Activated CD8-positive, alpha-beta memory T cell treated with anti-CD3 and anti-CD28 coated beads, Interleukin-2, amount 10 ng/mL, durations not matched to agents 7 days and 5 days (primary cell): ENCODE measurements around the gene RAPGEF3. TPM values are rescaled to one million over a fixed set of nuclear protein-coding genes. Genes with fewer than 3 reads are reported as not detected.

Experiments
- ATAC-seq: fragments of 150-1000 bp; cut with Tn5 transposase; one replicate; pipeline ENCODE4 v1.10.0; 2021; ENCODE audit warnings: moderate library complexity
- CTCF ChIA-PET: fragments of 350-600 bp; sonication (Branson Sonifier 250); formaldehyde crosslinking; loops from one replicate; lab custom pipeline; 2021; ENCODE audit warnings: antibody characterized with exemption; lab: Charles Lee
- DNase-seq: peaks from one replicate; pipeline ENCODE4 v3.0.0-alpha.2; 2020
- H3K27ac Mint-ChIP-seq: one replicate; pipeline ENCODE4 v1.8.0; 2021; ENCODE audit warnings: mild to moderate bottlenecking, mixed read lengths
- H3K27me3 Mint-ChIP-seq: one replicate; pipeline ENCODE4 v1.8.0; 2021; ENCODE audit warnings: mixed read lengths
- H3K36me3 Mint-ChIP-seq: one replicate; pipeline ENCODE4 v1.8.0; 2021; ENCODE audit warnings: mild to moderate bottlenecking, mixed read lengths
- H3K4me1 Mint-ChIP-seq: one replicate; pipeline ENCODE4 v1.8.0; 2021; ENCODE audit warnings: mixed read lengths
- H3K4me3 Mint-ChIP-seq: one replicate; pipeline ENCODE4 v1.8.0; 2021; ENCODE audit warnings: mild to moderate bottlenecking, moderate library complexity, mixed read lengths
- H3K9me3 Mint-ChIP-seq: one replicate; pipeline ENCODE4 v1.8.0; 2022; ENCODE audit warnings: low read depth, mixed read lengths
- total RNA-seq, 2 experiments: library from RNA; stranded (reverse); gene quantifications; one replicate each; pipeline ENCODE4 v1.2.3, GENCODE V29; 2021

Gene RAPGEF3
- total RNA-seq, 2 experiments from 2014 or later: 1.5 to 1.9 TPM

- DNase-seq: no peak
- ATAC-seq: no peak
- Mint-ChIP-seq H3K27ac (no peak overlapping the region), H3K4me3 (peak overlapping the region; percentile 70), H3K27me3 (peaks cover 2% of the 10 kb centered on the region), H3K9me3 (no peaks in the 10 kb centered on the region), H3K36me3 (no peaks in the 10 kb centered on the region), H3K4me1 (peaks cover 45% of the 10 kb centered on the region)
- CTCF ChIA-PET: interaction anchor here (0.7 to 26.5 kb wide), 13 partner anchors 14 to 128 kb away, joined by 3 to 954 read pairs (median 4); partner anchors contain the start of gene SLC48A1
Observed at GRCh38 chr12:47757840-47758583, 668 bp downstream of the RAPGEF3 start.

DNA sequence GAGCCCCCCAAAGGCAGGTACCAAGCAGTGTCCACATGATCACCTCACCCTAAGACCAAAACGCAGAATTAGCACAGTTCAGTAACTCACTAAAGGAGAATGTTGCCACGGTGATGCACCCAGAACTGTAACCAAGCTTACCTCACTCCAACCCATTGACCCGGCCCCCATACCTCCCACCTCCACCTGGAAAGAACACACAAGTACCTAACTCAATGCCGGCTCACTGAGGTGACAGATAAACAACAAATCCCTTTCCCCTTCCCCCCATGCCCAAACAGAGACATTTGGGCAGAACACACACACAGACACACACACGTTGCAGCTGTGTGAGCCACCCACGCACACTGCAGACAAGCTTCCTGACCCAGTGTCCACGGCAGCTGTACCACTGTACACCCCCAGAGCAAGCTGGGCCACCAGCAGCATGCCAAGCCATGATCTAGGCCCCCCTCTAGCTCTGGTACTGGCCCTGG is 1.3 kb downstream of the RAPGEF3 start:
- ATAC-seq (no peak), DNase-seq (no peak)
- peaks cover 44% of the 10 kb centered on the region for H3K4me1 Mint-ChIP-seq
- CTCF ChIA-PET: interaction anchor here (0.9 to 26.5 kb wide), 7 partner anchors 13 to 81 kb away, joined by 3 to 954 read pairs (median 16); partner anchors contain the start of gene SLC48A1
- H3K4me3 Mint-ChIP-seq: no peak overlapping the region
- peaks cover 2% of the 10 kb centered on the region for H3K27me3 Mint-ChIP-seq
- H3K36me3 Mint-ChIP-seq: no peaks in the 10 kb centered on the region
- no peak overlapping the region for H3K27ac Mint-ChIP-seq
- no peaks in the 10 kb centered on the region for H3K9me3 Mint-ChIP-seq

- H3K9me3 Mint-ChIP-seq: no peaks in the 10 kb centered on the region
- H3K27ac Mint-ChIP-seq: peak overlapping the region; percentile 3
- H3K4me3 Mint-ChIP-seq: peak overlapping the region; percentile 0
- ATAC-seq (peak; percentile 17), DNase-seq (no peak)
- no peaks in the 10 kb centered on the region for H3K36me3 Mint-ChIP-seq
- H3K4me1 Mint-ChIP-seq: peaks cover 34% of the 10 kb centered on the region
- CTCF ChIA-PET: interaction anchor here (0.6 to 26.5 kb wide), 9 partner anchors 12 to 329 kb away, joined by 3 to 954 read pairs (median 4); partner anchors contain the start of gene SLC48A1
- H3K27me3 Mint-ChIP-seq: peaks cover 2% of the 10 kb centered on the region
Observed at GRCh38 chr12:47755655-47756562, 2.8 kb downstream of the RAPGEF3 start.

DNA sequence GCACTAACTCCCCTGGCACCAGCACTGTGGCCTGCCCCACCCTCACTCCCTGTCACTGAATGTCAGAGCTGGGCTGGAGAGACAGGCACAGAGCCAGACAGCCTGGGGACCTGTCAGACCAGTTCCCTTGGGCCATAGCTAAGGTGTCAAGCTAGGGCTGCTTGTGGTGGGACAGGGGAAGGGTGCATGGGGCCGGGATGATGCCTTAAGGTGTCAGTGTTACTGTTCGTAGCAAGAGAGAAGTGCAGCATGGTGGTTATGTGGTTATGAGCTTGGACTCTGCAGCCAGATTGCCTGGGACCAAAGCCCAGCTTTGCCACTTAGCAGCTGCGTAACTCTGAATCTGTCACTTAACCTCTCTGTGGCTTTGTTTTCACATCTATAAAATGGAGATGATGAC is 3.8 kb downstream of the RAPGEF3 start:
- Mint-ChIP-seq H3K27ac (peak overlapping the region; percentile 3), H3K9me3 (no peaks in the 10 kb centered on the region), H3K27me3 (no peaks in the 10 kb centered on the region), H3K4me1 (peaks cover 34% of the 10 kb centered on the region), H3K36me3 (no peaks in the 10 kb centered on the region), H3K4me3 (no peak overlapping the region)
- ATAC-seq: no peak
- CTCF ChIA-PET: interaction anchor here (0.9 to 26.5 kb wide), 9 partner anchors 8 to 86 kb away, joined by 3 to 954 read pairs (median 5); partner anchors contain the start of gene SLC48A1
- no peak for DNase-seq

DNA sequence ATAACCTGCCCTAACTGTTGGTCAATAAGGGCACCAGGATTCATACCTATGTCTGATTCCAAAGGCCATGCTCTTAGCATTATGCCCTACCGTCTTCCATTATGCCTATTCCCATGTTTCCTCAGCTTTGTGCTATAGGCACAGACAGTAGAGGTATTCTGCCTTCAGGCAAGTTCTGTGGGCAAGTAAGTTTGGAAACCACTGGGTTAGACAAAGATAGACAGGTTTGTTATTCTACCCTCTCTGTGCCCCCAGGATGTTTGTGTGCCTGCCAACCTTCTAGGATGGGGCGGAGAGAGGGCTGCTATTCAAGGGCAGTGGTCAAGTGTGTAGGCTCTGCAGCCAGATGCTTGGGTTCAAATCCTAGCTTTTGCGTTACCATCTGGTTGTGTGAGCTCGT is 4.6 kb downstream of the RAPGEF3 start:
- H3K27ac Mint-ChIP-seq: no peak overlapping the region
- H3K27me3 Mint-ChIP-seq: no peaks in the 10 kb centered on the region
- CTCF ChIA-PET: interaction anchor here (0.9 to 26.5 kb wide), 6 partner anchors 9 to 84 kb away, joined by 3 to 954 read pairs (median 52); partner anchors contain the start of gene SLC48A1
- DNase-seq: no peak
- H3K36me3 Mint-ChIP-seq: no peaks in the 10 kb centered on the region
- peaks cover 34% of the 10 kb centered on the region for H3K4me1 Mint-ChIP-seq
- H3K4me3 Mint-ChIP-seq: no peak overlapping the region
- ATAC-seq: no peak
- no peaks in the 10 kb centered on the region for H3K9me3 Mint-ChIP-seq

DNA sequence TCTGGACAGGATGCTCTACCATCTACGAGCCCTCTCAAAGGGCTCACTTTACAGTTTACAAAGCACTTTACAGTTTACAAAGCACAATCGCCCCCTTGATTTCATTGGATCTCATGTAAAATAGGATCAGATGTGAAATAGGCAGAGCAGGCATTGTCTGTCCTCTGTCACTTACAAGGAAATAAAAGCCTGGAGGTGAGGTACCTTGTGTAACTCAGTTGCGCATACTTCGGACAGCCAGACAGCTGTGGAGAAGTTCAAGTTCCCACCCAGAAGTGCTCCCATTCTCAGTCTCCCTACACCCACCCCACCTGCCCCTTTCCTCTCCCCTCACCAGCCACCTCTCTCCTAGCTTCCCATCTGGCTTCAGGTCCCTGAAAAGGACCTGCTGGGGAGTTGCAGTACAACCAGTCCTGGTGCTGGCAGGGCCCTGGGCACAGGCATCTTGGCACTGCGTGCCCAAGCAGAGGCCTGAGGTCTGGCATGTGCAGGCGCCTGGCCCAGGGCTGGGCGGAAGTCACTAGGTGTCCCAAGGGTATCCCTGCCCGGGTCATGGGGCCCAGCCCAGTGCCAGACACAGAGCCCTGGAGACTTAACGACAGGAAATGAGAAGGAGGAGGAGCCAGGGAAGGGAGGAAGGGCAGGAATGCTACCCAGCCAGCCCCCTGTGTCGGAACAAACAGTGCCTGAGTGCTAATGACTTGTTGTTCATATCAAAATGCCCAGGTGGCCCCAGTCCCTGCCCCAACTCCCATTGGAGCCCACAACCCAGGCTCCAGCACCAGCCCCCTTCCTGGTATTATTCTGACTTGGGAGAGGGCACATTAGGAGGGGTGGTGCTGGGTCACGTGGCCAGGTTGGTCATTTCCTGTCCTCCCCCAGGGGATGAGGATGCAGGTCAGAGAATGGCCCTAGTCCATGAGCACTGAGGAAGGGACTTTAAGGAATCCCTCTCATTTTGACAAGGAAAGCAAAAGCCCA is 5.4 kb downstream of the RAPGEF3 start:
- no peak overlapping the region for H3K27ac Mint-ChIP-seq
- peaks cover 34% of the 10 kb centered on the region for H3K4me1 Mint-ChIP-seq
- no peak for ATAC-seq
- H3K27me3 Mint-ChIP-seq: no peaks in the 10 kb centered on the region
- no peaks in the 10 kb centered on the region for H3K36me3 Mint-ChIP-seq
- no peaks in the 10 kb centered on the region for H3K9me3 Mint-ChIP-seq
- CTCF ChIA-PET: interaction anchor here (0.6 to 26.5 kb wide), 5 partner anchors 9 to 65 kb away, joined by 3 to 954 read pairs (median 91); partner anchors contain the start of gene SLC48A1
- no peak for DNase-seq
- H3K4me3 Mint-ChIP-seq: no peak overlapping the region

DNA sequence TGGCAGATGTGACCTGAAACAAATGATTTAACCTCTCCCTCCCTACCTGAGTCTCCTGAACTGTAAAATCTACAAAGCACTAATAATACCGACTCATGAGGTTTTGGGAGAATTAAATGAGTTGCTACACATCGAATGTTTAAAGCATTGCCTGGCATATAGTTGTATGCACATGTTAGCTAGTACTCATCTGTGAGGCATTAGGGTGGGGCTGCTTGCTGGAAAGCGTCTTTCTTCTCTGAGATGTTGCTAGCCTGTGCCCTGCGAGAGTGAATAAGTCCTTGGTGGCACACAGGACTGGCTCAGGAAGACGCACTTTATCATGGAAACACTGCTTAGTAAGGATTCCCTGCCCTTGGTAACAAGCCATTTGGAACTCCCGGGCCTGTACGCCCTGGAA is 6.1 kb downstream of the RAPGEF3 start:
- no peaks in the 10 kb centered on the region for H3K9me3 Mint-ChIP-seq
- ATAC-seq (no peak), DNase-seq (no peak)
- H3K4me1 Mint-ChIP-seq: peaks cover 31% of the 10 kb centered on the region
- no peaks in the 10 kb centered on the region for H3K36me3 Mint-ChIP-seq
- H3K27me3 Mint-ChIP-seq: no peaks in the 10 kb centered on the region
- CTCF ChIA-PET: interaction anchor here (0.6 to 26.5 kb wide), 4 partner anchors 8 to 90 kb away, joined by 3 to 954 read pairs (median 156); partner anchors contain the start of gene SLC48A1
- no peak overlapping the region for H3K27ac Mint-ChIP-seq
- H3K4me3 Mint-ChIP-seq: no peak overlapping the region

GRCh38 chr12:47752121-47752520 is 6.6 kb downstream of the RAPGEF3 start:
- H3K9me3 Mint-ChIP-seq: no peaks in the 10 kb centered on the region
- no peak overlapping the region for H3K27ac Mint-ChIP-seq
- H3K27me3 Mint-ChIP-seq: no peaks in the 10 kb centered on the region
- H3K4me1 Mint-ChIP-seq: peaks cover 27% of the 10 kb centered on the region
- H3K36me3 Mint-ChIP-seq: no peaks in the 10 kb centered on the region
- DNase-seq (no peak), ATAC-seq (no peak)
- no peak overlapping the region for H3K4me3 Mint-ChIP-seq
- CTCF ChIA-PET: interaction anchor here (1.0 to 26.5 kb wide), 3 partner anchors 8 to 90 kb away, joined by 3 to 954 read pairs (median 309); partner anchors contain the start of gene SLC48A1

- Mint-ChIP-seq H3K27ac (no peak overlapping the region), H3K4me3 (no peak overlapping the region), H3K36me3 (no peaks in the 10 kb centered on the region), H3K27me3 (peaks cover 1% of the 10 kb centered on the region), H3K9me3 (no peaks in the 10 kb centered on the region), H3K4me1 (peaks cover 24% of the 10 kb centered on the region)
- ATAC-seq (no peak), DNase-seq (no peak)
- CTCF ChIA-PET: interaction anchor here (1.0 to 26.5 kb wide), 3 partner anchors 7 to 91 kb away, joined by 3 to 954 read pairs (median 309); partner anchors contain the start of gene SLC48A1
Observed at GRCh38 chr12:47751561-47751960, 7.1 kb downstream of the RAPGEF3 start.

DNA sequence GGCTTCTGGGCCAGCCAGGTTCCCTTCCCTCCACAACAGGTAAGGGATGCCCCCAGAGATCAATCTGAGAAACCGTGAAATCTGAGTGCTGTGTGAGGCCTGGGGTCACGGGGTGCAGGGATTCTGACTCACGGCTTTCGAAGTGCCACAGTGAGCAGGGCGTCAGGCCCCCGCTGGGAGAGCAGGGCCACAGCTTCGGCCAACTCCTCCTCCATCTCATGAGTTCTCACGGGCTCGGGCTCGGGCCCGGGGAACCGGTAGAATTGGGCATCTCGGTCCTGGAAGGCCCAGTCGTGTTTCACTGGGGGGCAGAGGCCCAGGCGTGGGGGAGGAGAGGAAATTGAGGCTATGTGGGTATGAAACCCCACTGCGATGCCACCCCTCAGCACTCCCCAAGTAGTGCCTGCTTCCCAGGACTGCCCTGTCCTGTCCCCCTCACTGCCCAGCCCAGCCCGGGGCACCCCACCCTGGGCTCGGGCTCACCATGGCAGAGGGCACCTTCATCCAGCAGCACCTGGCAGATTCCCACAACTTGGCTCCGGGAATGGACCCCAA is 7.7 kb downstream of the RAPGEF3 start:
- no peak for ATAC-seq
- no peak overlapping the region for H3K4me3 Mint-ChIP-seq
- no peak overlapping the region for H3K27ac Mint-ChIP-seq
- no peaks in the 10 kb centered on the region for H3K36me3 Mint-ChIP-seq
- CTCF ChIA-PET: interaction anchor here (12.9 to 26.5 kb wide), 2 partner anchors 7 to 23 kb away, joined by 309 to 954 read pairs; partner anchors contain the start of gene SLC48A1
- peaks cover 5% of the 10 kb centered on the region for H3K27me3 Mint-ChIP-seq
- peaks cover 20% of the 10 kb centered on the region for H3K4me1 Mint-ChIP-seq
- no peak for DNase-seq
- H3K9me3 Mint-ChIP-seq: no peaks in the 10 kb centered on the region

DNA sequence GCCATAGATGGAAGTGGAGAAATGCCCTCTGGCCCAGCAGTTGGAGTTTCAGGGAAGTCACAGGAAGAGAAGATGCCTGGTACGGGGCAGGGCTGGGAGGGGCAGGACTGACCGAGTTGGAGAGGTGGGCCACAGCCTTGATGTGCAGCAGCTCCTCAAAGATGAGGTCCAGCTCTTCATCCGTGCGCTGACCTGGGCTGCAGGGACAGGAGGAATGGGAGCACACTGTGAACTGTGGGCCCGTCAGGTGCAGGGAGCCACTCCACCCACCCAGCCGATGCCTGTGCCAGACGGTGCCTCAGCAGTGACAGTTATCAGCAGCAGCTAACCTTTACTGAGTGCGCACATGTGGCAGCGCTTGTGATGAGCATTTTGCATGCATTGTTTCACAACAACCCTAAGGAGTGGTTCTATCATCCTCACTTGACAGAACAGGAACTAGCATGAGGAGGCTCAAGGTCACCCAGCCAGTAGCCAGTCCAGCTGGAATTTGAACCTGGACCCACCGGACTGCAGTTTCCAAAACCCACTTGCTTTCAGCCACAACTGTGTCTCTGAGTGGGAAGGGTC is 8.4 kb downstream of the RAPGEF3 start:
- Mint-ChIP-seq H3K27ac (no peak overlapping the region), H3K9me3 (no peaks in the 10 kb centered on the region), H3K36me3 (no peaks in the 10 kb centered on the region), H3K4me3 (no peak overlapping the region), H3K27me3 (peaks cover 9% of the 10 kb centered on the region), H3K4me1 (peaks cover 13% of the 10 kb centered on the region)
- DNase-seq: no peak
- no peak for ATAC-seq
- CTCF ChIA-PET: interaction anchor here (1.4 to 26.5 kb wide), 2 partner anchors 24 to 89 kb away, joined by 4 to 954 read pairs; partner anchors contain the start of gene SLC48A1
